HEK293 (cell line): Measurements from ENCODE around the gene FLNA.

Source experiments
- FEZF1 ChIP-seq: fragments of 450-650 bp; formaldehyde crosslinking; IDR thresholded peaks from 2 replicates; pipeline ENCODE4 v1.5.1; 2016; ENCODE audit warnings: missing biosample characterization, missing genetic modification characterization
- HOXA7 ChIP-seq: sonication (generic); formaldehyde crosslinking; IDR thresholded peaks from 2 replicates; pipeline ENCODE4 v1.8.1; 2022; ENCODE audit warnings: missing genetic modification reagents, borderline replicate concordance
- MEIS1 ChIP-seq: sonication (generic); formaldehyde crosslinking; IDR thresholded peaks from 2 replicates; pipeline ENCODE4 v1.8.1; 2022; ENCODE audit warnings: missing genetic modification reagents, mild to moderate bottlenecking, borderline replicate concordance
- MYNN ChIP-seq: fragments of 450-650 bp; formaldehyde crosslinking; IDR thresholded peaks from 2 replicates; pipeline ENCODE4 v1.5.1; 2016; ENCODE audit warnings: missing biosample characterization, missing genetic modification characterization, borderline replicate concordance
- PATZ1 ChIP-seq: fragments of 450-650 bp; formaldehyde crosslinking; IDR thresholded peaks from 2 replicates; pipeline ENCODE4 v1.5.1; 2016; ENCODE audit warnings: missing biosample characterization, missing genetic modification characterization
- PRDM2 ChIP-seq: fragments of 450-650 bp; formaldehyde crosslinking; IDR thresholded peaks from 2 replicates; pipeline ENCODE4 v1.5.1; 2016; ENCODE audit warnings: missing biosample characterization, missing genetic modification characterization, borderline replicate concordance
- RBAK ChIP-seq: fragments of 450-650 bp; formaldehyde crosslinking; IDR thresholded peaks from 2 replicates; pipeline ENCODE4 v1.5.1; 2016; ENCODE audit warnings: missing biosample characterization, missing genetic modification characterization
- WT1 ChIP-seq: fragments of 450-650 bp; formaldehyde crosslinking; IDR thresholded peaks from 2 replicates; pipeline ENCODE4 v1.5.1; 2016; ENCODE audit warnings: missing biosample characterization, missing genetic modification characterization
- ZNF16 ChIP-seq: fragments of 450-650 bp; formaldehyde crosslinking; IDR thresholded peaks from 2 replicates; pipeline ENCODE4 v1.5.1; 2016; ENCODE audit warnings: low read depth, missing biosample characterization, missing genetic modification characterization
- ZNF175 ChIP-seq: fragments of 450-650 bp; formaldehyde crosslinking; IDR thresholded peaks from 2 replicates; pipeline ENCODE4 v1.5.1; 2016; ENCODE audit warnings: missing biosample characterization, missing genetic modification characterization
- ZNF266 ChIP-seq: fragments of 450-650 bp; formaldehyde crosslinking; IDR thresholded peaks from 2 replicates; pipeline ENCODE4 v1.5.1; 2016; ENCODE audit warnings: missing biosample characterization, missing genetic modification characterization, low read depth
- ZNF366 ChIP-seq: fragments of 450-650 bp; formaldehyde crosslinking; conservative IDR thresholded peaks from 2 replicates; pipeline ENCODE4 v1.5.1; 2016; ENCODE audit warnings: missing biosample characterization, missing genetic modification characterization
- ZNF423 ChIP-seq: fragments of 450-650 bp; formaldehyde crosslinking; IDR thresholded peaks from 2 replicates; pipeline ENCODE4 v1.5.1; 2016; ENCODE audit warnings: missing biosample characterization, missing genetic modification characterization
- ZNF549 ChIP-seq: fragments of 450-650 bp; IDR thresholded peaks from 2 replicates; pipeline ENCODE4 v1.5.1; 2018; ENCODE audit warnings: missing biosample characterization, missing genetic modification characterization, mild to moderate bottlenecking, inconsistent platforms, moderate library complexity
- ZNF555 ChIP-seq: fragments of 450-650 bp; formaldehyde crosslinking; conservative IDR thresholded peaks from 2 replicates; pipeline ENCODE4 v1.5.1; 2017; ENCODE audit warnings: missing biosample characterization, mild to moderate bottlenecking, missing genetic modification characterization, inconsistent platforms
- ZNF624 ChIP-seq: fragments of 450-650 bp; formaldehyde crosslinking; IDR thresholded peaks from 2 replicates; pipeline ENCODE4 v1.5.1; 2017; ENCODE audit warnings: missing biosample characterization, missing genetic modification characterization
- ZNF777 ChIP-seq: fragments of 450-650 bp; formaldehyde crosslinking; IDR thresholded peaks from 2 replicates; pipeline ENCODE4 v1.5.1; 2017; ENCODE audit warnings: missing biosample characterization, missing genetic modification characterization, borderline replicate concordance
- ZSCAN4 ChIP-seq: fragments of 450-650 bp; formaldehyde crosslinking; IDR thresholded peaks from 2 replicates; pipeline ENCODE4 v1.5.1; 2017; ENCODE audit warnings: missing biosample characterization, missing genetic modification characterization

The FLNA gene

GRCh38 chrX:154383359-154384283 lies 9.2 kb upstream of the FLNA start (continued):
- TF ChIP-seq FEZF1 = no peak
- TF ChIP-seq ZNF549 (tag by site-specific recombination) = no peak
- no peak for TF ChIP-seq ZNF624 (tag by site-specific recombination)
- no peak for TF ChIP-seq MEIS1 (CRISPR knock-in tag)
- TF ChIP-seq ZNF366 (tag by site-specific recombination) = no peak
- no peak for TF ChIP-seq RBAK (tag by site-specific recombination)
- no peak for TF ChIP-seq PRDM2 (tag by site-specific recombination)
- no peak for TF ChIP-seq ZNF16 (tag by site-specific recombination)
- no peak for TF ChIP-seq ZSCAN4 (tag by site-specific recombination)
- TF ChIP-seq HOXA7 (CRISPR knock-in tag) = no peak
- TF ChIP-seq WT1 (tag by site-specific recombination) = peak; percentile 52
- TF ChIP-seq ZNF555 (tag by site-specific recombination) = no peak
- TF ChIP-seq ZNF423 (tag by site-specific recombination) = no peak
- TF ChIP-seq ZNF266 (tag by site-specific recombination) = no peak
- TF ChIP-seq ZNF777 = no peak
- TF ChIP-seq PATZ1 = 0 out of 2 replicates have a peak, but pooled peaks have one; percentile 23
- no peak for TF ChIP-seq ZNF175 (tag by site-specific recombination)
- no peak for TF ChIP-seq MYNN (tag by site-specific recombination)
